Spinal cord (tissue), 10 donors: ENCODE data around the gene KIAA0513. TPM values are rescaled to one million over a fixed set of nuclear protein-coding genes. Genes with fewer than 3 reads are reported as not detected.

Experiments
- DNase-seq, 6 donors: peaks; one replicate each; pipeline versions ENCODE4 v3.0.0 to v3.0.0-alpha.2; 2013 to 2015; ENCODE audit warnings: low spot score in 6 of 6, low read depth in 4 of 6
- H3K27ac ChIP-seq: one replicate; pipeline ENCODE4 v1.5.1; 2013; ENCODE audit warnings: low read depth, low read length, control low read depth
- H3K27me3 ChIP-seq: one replicate; pipeline ENCODE4 v1.6.1; 2013; ENCODE audit warnings: low read length; ENCODE audit not compliant: control insufficient read depth, insufficient read depth
- H3K36me3 ChIP-seq: one replicate; pipeline ENCODE4 v1.6.1; 2013; ENCODE audit warnings: low read length; ENCODE audit not compliant: control insufficient read depth, insufficient read depth
- H3K4me1 ChIP-seq: one replicate; pipeline ENCODE4 v1.6.1; 2013; ENCODE audit warnings: low read length; ENCODE audit not compliant: control insufficient read depth, insufficient read depth
- H3K4me3 ChIP-seq: one replicate; pipeline ENCODE4 v1.5.1; 2013; ENCODE audit warnings: low read depth, low read length, control low read depth
- H3K9me3 ChIP-seq: one replicate; pipeline ENCODE4 v1.6.1; 2013; ENCODE audit warnings: low read length; ENCODE audit not compliant: control insufficient read depth, insufficient read depth
- WGBS: methylation state at CpG from one replicate; pipeline ENCODE4 v1.1.5; 2013; ENCODE audit warnings: missing lambda C conversion rate; ENCODE audit not compliant: insufficient coverage; 5-methylcytosine and 5-hydroxymethylcytosine counted together
- polyA plus RNA-seq, 2 donors: library from polyadenylated mRNA; unstranded; fragments of 120-200 nt; gene quantifications; one replicate each; pipeline ENCODE4 v1.2.1, GENCODE V29; 2013; ENCODE audit not compliant: insufficient read length in 2 of 2
- total RNA-seq, 2 donors: library from RNA; depleted of rRNA in 1 of 2; stranded (reverse); fragments of 120-200 nt in 1 of 2; fragments of >200 nt in 1 of 2; gene quantifications; one replicate each; pipeline versions ENCODE4 v1.2.3 to v1.2.4, GENCODE V29; 2013 to 2014
- donor health status: healthy.

KIAA0513 gene
- total and polyA plus RNA-seq, 4 donors, result 18.4 to 40.9 (median 40.0) TPM

DNA sequence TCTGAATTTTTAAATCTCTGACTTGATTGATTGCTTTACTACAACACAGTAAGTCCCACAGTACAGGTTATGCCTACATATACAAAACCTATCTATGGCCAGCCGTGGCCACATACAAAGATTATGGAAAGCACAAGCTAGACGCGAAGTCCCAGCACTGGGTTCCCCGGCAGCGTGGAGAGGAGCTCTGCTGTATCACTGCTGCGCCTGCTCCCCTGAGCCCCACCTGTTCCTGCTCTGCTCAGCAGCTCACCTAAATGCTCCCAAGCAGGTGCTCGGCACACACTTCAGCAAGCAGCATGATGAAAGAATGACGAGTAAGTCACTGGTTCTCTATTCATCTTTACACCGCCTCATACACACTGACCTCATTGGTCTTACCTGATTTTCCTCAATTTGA lies 36.8 kb upstream of the KIAA0513 start:
- no peaks in the 10 kb centered on the region for H3K4me1 ChIP-seq
- WGBS, result 94% methylated on average over 9 of the region's 9 CpGs
- no peak overlapping the region for H3K4me3 ChIP-seq
- no peaks in the 10 kb centered on the region for H3K27me3 ChIP-seq
- H3K27ac ChIP-seq, result no peak overlapping the region
- no peaks in the 10 kb centered on the region for H3K9me3 ChIP-seq
- DNase-seq, result no peak
- H3K36me3 ChIP-seq, result peaks cover 68% of the 10 kb centered on the region

GRCh38 chr16:84992717-84993075 lies 34.9 kb upstream of the KIAA0513 start:
- H3K27me3 ChIP-seq, result no peaks in the 10 kb centered on the region
- H3K9me3 ChIP-seq, result no peaks in the 10 kb centered on the region
- peaks cover 52% of the 10 kb centered on the region for H3K36me3 ChIP-seq
- H3K27ac ChIP-seq, result peak overlapping the region; percentile 8
- WGBS, result no CpG with 5 or more reads among the region's 3 CpGs
- H3K4me1 ChIP-seq, result no peaks in the 10 kb centered on the region
- no peak for DNase-seq
- H3K4me3 ChIP-seq, result no peak overlapping the region

DNA sequence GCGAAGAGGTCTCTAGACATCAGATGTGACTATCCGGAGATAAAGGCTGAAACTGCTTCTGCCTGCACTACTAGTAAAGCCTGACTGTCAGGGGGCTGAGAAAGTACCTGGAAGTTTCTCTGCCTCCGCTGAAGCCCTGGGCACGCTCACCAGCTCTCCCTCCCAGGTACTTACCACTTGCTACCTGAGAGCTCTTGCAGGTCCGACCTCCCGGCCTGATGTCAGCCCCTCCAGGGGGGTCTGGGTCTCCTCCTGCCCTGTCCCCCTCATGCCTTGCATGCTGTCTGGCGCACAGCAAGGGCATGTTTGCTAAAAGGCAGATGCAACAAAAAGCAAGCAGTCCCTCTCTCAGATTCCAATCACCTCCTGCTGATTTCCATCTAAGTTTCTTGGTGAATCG lies 33.7 kb upstream of the KIAA0513 start:
- Histone ChIP-seq H3K4me3 (no peak overlapping the region), H3K27me3 (no peaks in the 10 kb centered on the region), H3K27ac (no peak overlapping the region), H3K36me3 (peaks cover 46% of the 10 kb centered on the region), H3K9me3 (no peaks in the 10 kb centered on the region), H3K4me1 (no peaks in the 10 kb centered on the region)
- 89% methylated on average over 8 of the region's 8 CpGs for WGBS
- DNase-seq, result no peak

DNA sequence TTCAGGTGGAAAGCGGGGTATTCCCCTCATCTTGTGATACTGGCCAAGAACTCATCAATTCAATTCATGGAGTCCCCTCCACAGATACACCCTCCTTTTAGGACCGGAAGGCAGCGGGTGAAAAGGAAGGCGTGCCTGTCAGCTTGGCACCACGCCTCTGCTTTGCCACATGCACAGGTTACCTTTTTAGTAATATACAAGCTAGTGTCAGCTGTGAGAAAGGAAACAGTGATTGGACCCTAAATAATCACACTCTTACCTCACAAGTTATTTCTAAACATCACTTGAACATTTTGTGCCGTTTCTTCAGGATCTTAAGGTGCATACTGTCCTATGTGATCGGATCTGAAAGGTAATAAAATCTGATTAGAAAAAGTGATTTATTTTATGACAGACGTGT lies 31.9 kb upstream of the KIAA0513 start:
- H3K27me3 ChIP-seq, result no peaks in the 10 kb centered on the region
- H3K4me1 ChIP-seq, result no peaks in the 10 kb centered on the region
- WGBS, result 100% methylated on average over 1 of the region's 8 CpGs
- H3K27ac ChIP-seq, result no peak overlapping the region
- H3K4me3 ChIP-seq, result no peak overlapping the region
- no peaks in the 10 kb centered on the region for H3K9me3 ChIP-seq
- H3K36me3 ChIP-seq, result peaks cover 29% of the 10 kb centered on the region
- no peak for DNase-seq

DNA sequence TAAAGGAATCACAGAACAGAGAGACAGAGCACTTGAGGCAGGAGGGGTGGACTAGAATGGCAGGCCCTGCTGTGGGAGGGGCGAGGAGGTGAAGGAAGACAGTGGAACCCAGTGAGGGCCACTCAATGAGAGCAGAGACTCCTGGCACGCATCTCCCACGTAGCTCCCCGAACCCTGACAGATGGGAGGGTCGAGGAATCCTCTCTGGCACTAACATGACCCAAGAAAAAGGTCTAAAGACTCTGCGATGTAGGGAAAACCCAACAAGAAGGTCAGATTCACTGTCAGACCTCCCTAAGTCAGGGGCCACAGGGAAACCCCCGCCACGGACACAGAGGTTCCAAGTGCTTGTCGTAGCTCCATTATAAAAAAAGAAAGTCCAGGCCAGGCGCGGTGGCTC lies 31.2 kb upstream of the KIAA0513 start:
- Histone ChIP-seq H3K36me3 (peaks cover 25% of the 10 kb centered on the region), H3K27me3 (no peaks in the 10 kb centered on the region), H3K4me1 (no peaks in the 10 kb centered on the region), H3K4me3 (no peak overlapping the region), H3K27ac (no peak overlapping the region), H3K9me3 (no peaks in the 10 kb centered on the region)
- DNase-seq, result no peak
- WGBS, result 95% methylated on average over 11 of the region's 11 CpGs

- H3K36me3 ChIP-seq, result peaks cover 24% of the 10 kb centered on the region
- no peaks in the 10 kb centered on the region for H3K9me3 ChIP-seq
- no peak overlapping the region for H3K4me3 ChIP-seq
- H3K27me3 ChIP-seq, result no peaks in the 10 kb centered on the region
- no peak for DNase-seq
- WGBS, result no CpG with 5 or more reads among the region's 3 CpGs
- no peak overlapping the region for H3K27ac ChIP-seq
- H3K4me1 ChIP-seq, result peaks cover 18% of the 10 kb centered on the region
Observed at GRCh38 chr16:84999200-84999599, 28.4 kb upstream of the KIAA0513 start.

- no peaks in the 10 kb centered on the region for H3K9me3 ChIP-seq
- no peak overlapping the region for H3K4me3 ChIP-seq
- no peak for DNase-seq
- H3K36me3 ChIP-seq, result peaks cover 20% of the 10 kb centered on the region
- H3K4me1 ChIP-seq, result peaks cover 25% of the 10 kb centered on the region
- H3K27ac ChIP-seq, result no peak overlapping the region
- 96% methylated on average over 11 of the region's 11 CpGs for WGBS
- H3K27me3 ChIP-seq, result no peaks in the 10 kb centered on the region
Observed at GRCh38 chr16:84999857-85000480, 27.6 kb upstream of the KIAA0513 start.

DNA sequence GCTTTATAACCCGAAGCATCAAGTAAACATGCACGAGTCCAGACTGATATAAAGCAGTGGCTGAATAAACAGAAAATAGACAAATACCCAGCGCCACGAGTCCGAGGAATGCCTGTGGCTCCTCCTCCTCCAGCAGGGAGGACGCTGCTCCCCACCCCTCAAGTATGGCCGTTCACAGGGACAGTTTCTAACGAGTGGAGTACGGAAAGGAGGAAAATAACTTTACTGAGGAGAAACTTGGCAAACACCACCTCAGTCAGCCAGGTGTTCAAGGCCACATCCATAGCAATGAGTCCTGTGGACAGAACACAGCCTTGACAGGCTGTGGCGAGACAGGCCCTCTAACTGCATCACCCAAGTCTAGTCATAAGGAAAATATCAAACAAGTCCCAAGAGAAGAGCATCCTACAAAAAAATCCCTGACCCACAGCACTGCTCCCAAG lies 25.5 kb upstream of the KIAA0513 start:
- Histone ChIP-seq H3K9me3 (no peaks in the 10 kb centered on the region), H3K27ac (no peak overlapping the region), H3K36me3 (peaks cover 13% of the 10 kb centered on the region), H3K4me3 (no peak overlapping the region), H3K27me3 (no peaks in the 10 kb centered on the region), H3K4me1 (peaks cover 25% of the 10 kb centered on the region)
- WGBS, result 50% methylated on average over 3 of the region's 10 CpGs
- DNase-seq, result no peak

- no peak for DNase-seq
- H3K9me3 ChIP-seq, result no peaks in the 10 kb centered on the region
- no peaks in the 10 kb centered on the region for H3K27me3 ChIP-seq
- H3K4me3 ChIP-seq, result no peak overlapping the region
- no peak overlapping the region for H3K27ac ChIP-seq
- H3K36me3 ChIP-seq, result peaks cover 13% of the 10 kb centered on the region
- peaks cover 25% of the 10 kb centered on the region for H3K4me1 ChIP-seq
- 51% methylated on average over 12 of the region's 12 CpGs for WGBS
Observed at GRCh38 chr16:85002608-85003007, 25.0 kb upstream of the KIAA0513 start.

DNA sequence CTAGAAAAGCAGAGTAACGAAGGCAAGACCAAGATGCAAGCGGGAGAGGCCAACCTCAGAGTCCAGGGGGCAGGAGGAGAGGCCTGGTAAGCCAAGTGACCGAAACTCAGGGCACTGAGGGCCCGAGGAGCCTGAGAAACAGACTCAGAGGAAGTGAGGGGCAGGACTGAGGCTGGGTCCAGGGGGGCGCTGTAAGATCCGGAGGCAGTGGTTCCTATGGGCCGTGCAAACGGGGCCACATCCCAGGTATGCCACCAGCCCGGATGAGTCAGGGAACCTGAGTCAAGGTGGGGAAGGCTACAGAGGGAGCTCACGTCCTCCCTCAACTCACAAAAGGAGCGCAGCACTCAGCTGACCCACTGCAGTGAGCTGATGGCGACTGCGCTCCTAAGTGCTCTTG lies 24.5 kb upstream of the KIAA0513 start:
- no peak for DNase-seq
- Histone ChIP-seq H3K27ac (no peak overlapping the region), H3K27me3 (no peaks in the 10 kb centered on the region), H3K9me3 (no peaks in the 10 kb centered on the region), H3K4me1 (peaks cover 25% of the 10 kb centered on the region), H3K36me3 (peaks cover 13% of the 10 kb centered on the region), H3K4me3 (no peak overlapping the region)
- 74% methylated on average over 9 of the region's 13 CpGs for WGBS
